ENCODE measurements around the gene KCNH1. TPM values are rescaled to one million over a fixed set of nuclear protein-coding genes. Genes with fewer than 3 reads are reported as not detected.

KCNH1 gene
- total and polyA plus RNA-seq, 2 of the 4 experiments (the other 2 are of a cell fraction): 0.27 to 0.54 TPM

DNA sequence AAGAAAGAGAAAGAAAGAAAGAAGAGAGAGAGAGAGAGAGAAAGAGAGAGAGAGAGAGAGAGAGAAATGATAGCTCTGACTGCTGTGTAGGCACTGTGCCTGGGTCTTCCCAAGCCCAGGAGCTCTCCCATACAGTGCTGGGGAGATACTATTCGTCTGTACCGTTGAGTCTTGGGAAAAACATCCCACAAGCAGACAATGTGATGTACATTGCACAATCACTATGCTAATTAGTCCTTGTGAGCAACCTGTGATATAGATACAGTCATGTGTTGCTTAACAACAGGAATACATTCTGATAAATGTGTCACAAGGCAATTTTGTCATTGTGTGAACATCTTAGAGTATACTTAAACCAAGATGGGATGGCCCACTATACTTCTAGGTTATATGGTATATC, 424.2 kb downstream of the KCNH1 start:
- H2AFZ ChIP-seq (replicated peaks; ENCODE audit: low read length, poor library complexity): no peak overlapping the region
- no CpG with 5 or more reads among the region's 2 CpGs for WGBS, 2 experiments (ENCODE audit: extremely low coverage in 2 of 2, insufficient read length in 1 of 2)
- no peak overlapping the region for H3K9ac ChIP-seq (ENCODE audit: low read depth, low read length)
- TF ChIP-seq SMC3 (IDR thresholded peaks at IDR 0.05; ENCODE audit: low read depth, low read length) (no peak), CEBPB (IDR thresholded peaks at IDR 0.05; ENCODE audit: low read depth, low read length) (peak; percentile 87), MAFK (IDR thresholded peaks at IDR 0.05; ENCODE audit: low read depth, low read length) (no peak)
- H3K14ac ChIP-seq (replicated peaks; ENCODE audit: low read depth, low read length): no peak overlapping the region
- H3K4me1 ChIP-seq (ENCODE audit: control insufficient read depth, insufficient read depth, low read length): no peaks in the 10 kb centered on the region
- no peaks in the 10 kb centered on the region for H3K9me1 ChIP-seq (ENCODE audit: insufficient read depth, low read length)
- no peaks in the 10 kb centered on the region for H3K9me3 ChIP-seq (ENCODE audit: control insufficient read depth, insufficient read depth, low read length)
- no peak overlapping the region for H3K56ac ChIP-seq (ENCODE audit: extremely low read depth, insufficient read depth, low read length)
- H3K23ac ChIP-seq (ENCODE audit: low read depth, low read length): no peak overlapping the region
- no peak overlapping the region for H2AK5ac ChIP-seq (ENCODE audit: low read depth, low read length)
- no peak for ATAC-seq (ENCODE audit: low read depth)
- CTCF ChIA-PET: no interaction called here
- H3K4me2 ChIP-seq (ENCODE audit: low read depth, low read length): no peak overlapping the region
- no peak for DNase-seq
- no peaks in the 10 kb centered on the region for H3K36me3 ChIP-seq (ENCODE audit: control insufficient read depth, insufficient read depth, low read length)
- H3K18ac ChIP-seq (ENCODE audit: low read depth, low read length): no peak overlapping the region
- H2BK15ac ChIP-seq (ENCODE audit: low read depth, low read length): no peak overlapping the region
- no peak overlapping the region for H2AK9ac ChIP-seq (replicated peaks; ENCODE audit: low read depth, low read length, poor library complexity)
- no peaks in the 10 kb centered on the region for H3K79me1 ChIP-seq (ENCODE audit: low read depth in 1 of 2, low read length in 2 of 2)
- in situ Hi-C loops (cut with MboI; ENCODE audit: low sequenced_read_pairs) (no loop called here), dilution Hi-C loops (cut with HindIII; ENCODE audit: low sequenced_read_pairs, unreplicated experiment) (no loop called here), intact Hi-C loops (cut with micrococcal nuclease) (loop anchor here (10.0 kb wide), 1 partner anchor 885 kb away; the partner anchor contains the start of gene UTP25)
- no peak overlapping the region for H4K91ac ChIP-seq (ENCODE audit: insufficient read depth, low read depth, low read length)
- no peak overlapping the region for H2BK120ac ChIP-seq (ENCODE audit: low read depth, low read length)
- no peaks in the 10 kb centered on the region for H4K20me1 ChIP-seq (ENCODE audit: insufficient read depth, low read length)
- H3K27ac ChIP-seq (ENCODE audit: insufficient read depth, low read length): no peak overlapping the region
- no peak overlapping the region for H3K4me3 ChIP-seq (ENCODE audit: insufficient read depth, low read depth, low read length)
- H3K4ac ChIP-seq (ENCODE audit: low read depth, low read length): no peak overlapping the region
- BruUV-seq (replicated peaks): no TSS peak
- no peak overlapping the region for H2BK20ac ChIP-seq (ENCODE audit: low read depth, low read length)
- H4K8ac ChIP-seq (ENCODE audit: low read depth in 2 of 2, low read length in 2 of 2): no peak overlapping the region
- no peaks in the 10 kb centered on the region for H3K27me3 ChIP-seq (ENCODE audit: control insufficient read depth, insufficient read depth, low read length)
- POLR2A ChIA-PET (ENCODE audit: unreplicated experiment): no interaction called here
- no peak overlapping the region for H4K5ac ChIP-seq (ENCODE audit: low read depth, low read length)
- H2BK5ac ChIP-seq (ENCODE audit: low read depth, low read length, poor library complexity, severe bottlenecking): no peak overlapping the region
